Measurements from ENCODE around the gene UHRF1. TPM values are rescaled to one million over a fixed set of nuclear protein-coding genes. Genes with fewer than 3 reads are reported as not detected.

UHRF1 gene
- 10 to 100 TPM in 3 of 4 donors, 1 to 10 TPM in 1; 3.4 to 21.7 (median 11.5) TPM for total RNA-seq

DNA sequence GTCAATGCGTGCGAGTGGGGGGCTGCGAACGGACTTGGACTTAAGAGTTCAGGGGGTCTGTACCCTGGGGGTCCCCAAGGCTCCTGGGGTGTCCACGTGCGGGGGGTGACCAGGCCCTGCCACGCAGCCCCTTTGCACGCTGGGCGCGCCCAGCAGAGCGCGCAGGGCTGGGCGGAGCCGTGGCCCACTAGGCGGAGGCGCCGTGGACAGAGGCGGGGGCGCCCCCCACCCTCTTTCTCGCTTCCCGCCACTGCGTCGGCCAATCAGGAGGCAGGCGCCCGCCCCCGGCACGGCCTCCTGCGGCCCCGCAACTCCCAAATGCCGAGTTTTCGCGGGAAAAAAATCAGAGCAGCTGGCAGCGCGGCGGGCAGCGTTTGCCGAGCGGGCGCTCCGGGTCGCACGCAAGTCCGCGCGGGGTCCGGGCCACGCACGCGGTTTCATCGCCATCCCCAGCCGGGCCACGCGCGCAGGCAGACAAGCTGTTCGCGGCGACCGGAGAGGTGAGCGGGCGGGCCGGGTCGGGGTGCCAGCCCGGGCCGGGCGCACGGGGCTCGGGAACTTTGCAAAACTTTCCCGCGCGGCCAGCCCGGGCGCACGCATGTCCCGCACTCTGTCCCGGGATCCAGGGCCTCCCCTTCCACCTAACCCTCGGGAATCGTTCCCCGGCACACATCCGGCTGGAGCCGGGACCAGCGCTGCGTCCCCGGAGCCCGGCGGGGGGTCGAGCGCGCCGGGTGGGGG lies at the start of gene UHRF1:
Gene UHRF1 (plus strand): TSS at position 346 of the 741 bp plus-strand sequence. CDS start 1,385 bp downstream, outside the sequence.
- peaks cover 0 to 13% (median 3%) of the 10 kb centered on the region in 4 donors for H3K27me3 ChIP-seq
- intact Hi-C loops (cut with DNase I): no loop called here
- H3K9me3 ChIP-seq: no peaks in the 10 kb centered on the region
- peak within 1 kb of the TSS; percentile 62 to 81 (median 76) for H3K27ac ChIP-seq
- no CpG with 5 or more reads among the region's 89 CpGs for WGBS, 2 donors
- no peaks in the 10 kb centered on the region for H3K36me3 ChIP-seq
- peaks cover 28 to 53% (median 32%) of the 10 kb centered on the region in 3 donors for H3K4me1 ChIP-seq
- no peak for DNase-seq
- peak in 1 of 4 donors; percentile 8 for TF ChIP-seq POLR2A (IDR thresholded peaks at IDR 0.05)
- TF ChIP-seq, protein P1, sequence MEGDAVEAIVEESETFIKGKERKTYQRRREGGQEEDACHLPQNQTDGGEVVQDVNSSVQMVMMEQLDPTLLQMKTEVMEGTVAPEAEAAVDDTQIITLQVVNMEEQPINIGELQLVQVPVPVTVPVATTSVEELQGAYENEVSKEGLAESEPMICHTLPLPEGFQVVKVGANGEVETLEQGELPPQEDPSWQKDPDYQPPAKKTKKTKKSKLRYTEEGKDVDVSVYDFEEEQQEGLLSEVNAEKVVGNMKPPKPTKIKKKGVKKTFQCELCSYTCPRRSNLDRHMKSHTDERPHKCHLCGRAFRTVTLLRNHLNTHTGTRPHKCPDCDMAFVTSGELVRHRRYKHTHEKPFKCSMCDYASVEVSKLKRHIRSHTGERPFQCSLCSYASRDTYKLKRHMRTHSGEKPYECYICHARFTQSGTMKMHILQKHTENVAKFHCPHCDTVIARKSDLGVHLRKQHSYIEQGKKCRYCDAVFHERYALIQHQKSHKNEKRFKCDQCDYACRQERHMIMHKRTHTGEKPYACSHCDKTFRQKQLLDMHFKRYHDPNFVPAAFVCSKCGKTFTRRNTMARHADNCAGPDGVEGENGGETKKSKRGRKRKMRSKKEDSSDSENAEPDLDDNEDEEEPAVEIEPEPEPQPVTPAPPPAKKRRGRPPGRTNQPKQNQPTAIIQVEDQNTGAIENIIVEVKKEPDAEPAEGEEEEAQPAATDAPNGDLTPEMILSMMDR (IDR thresholded peaks at IDR 0.05): no peak
- peak within 1 kb of the TSS; percentile 61 to 87 (median 70) for H3K4me3 ChIP-seq

DNA sequence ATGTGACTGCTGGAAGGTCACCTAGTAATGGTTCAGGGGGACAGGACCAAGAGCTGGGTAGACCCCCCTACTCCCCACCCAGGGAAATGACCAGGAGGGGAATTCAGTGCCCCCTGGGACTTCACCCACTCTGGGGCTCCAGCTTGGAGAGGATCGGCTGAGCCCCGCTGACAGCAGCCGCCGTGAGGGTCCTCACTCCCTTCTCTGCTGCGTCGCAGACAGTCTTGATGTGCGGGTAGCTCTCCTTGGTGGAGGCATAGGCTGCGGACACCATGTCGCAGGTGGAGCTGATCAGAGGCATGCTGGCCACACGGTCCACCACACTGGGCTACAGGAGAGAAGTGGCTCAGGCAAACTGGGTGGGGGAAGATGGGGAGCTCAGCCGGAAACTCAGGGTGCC lies 49.6 kb upstream of the UHRF1 start:
- Histone ChIP-seq H3K27me3 (no peaks in the 10 kb centered on the region), H3K36me3 (peaks cover 14 to 85% (median 49%) of the 10 kb centered on the region in 3 donors), H3K4me1 (peaks cover 4 to 23% (median 5%) of the 10 kb centered on the region in 3 donors), H3K4me3 (no peak overlapping the region), H3K27ac (no peak overlapping the region), H3K9me3 (no peaks in the 10 kb centered on the region)
- TF ChIP-seq POLR2A (IDR thresholded peaks at IDR 0.05): no peak
- TF ChIP-seq, protein P1 (IDR thresholded peaks at IDR 0.05): no peak
- 88 to 100% methylated on average over 2 of the region's 11 CpGs for WGBS, 2 donors
- DNase-seq: no peak
- intact Hi-C loops (cut with DNase I): no loop called here

DNA sequence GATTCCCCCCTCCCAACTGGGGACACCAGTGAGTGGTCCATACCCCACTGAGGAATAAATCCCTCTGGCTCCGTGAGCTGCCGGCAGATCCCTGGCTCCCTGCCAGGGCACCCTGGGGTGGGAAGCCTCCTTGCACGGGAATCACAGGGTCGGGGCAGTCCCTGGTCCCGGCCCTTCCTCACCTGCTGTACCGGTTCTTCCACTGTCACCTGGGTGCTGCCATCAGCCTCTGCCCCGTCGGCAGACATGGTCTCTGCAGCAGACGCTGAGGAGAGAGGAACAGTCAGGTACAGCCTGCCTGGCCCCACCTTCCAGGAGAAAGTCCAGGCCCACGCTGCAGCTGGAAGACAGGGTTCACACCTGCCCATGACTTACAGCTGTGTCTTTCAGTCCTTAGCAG lies 48.2 kb upstream of the UHRF1 start:
- 41 to 46% methylated on average over 5 to 10 of the region's 10 CpGs for WGBS, 2 donors
- H3K27me3 ChIP-seq: no peaks in the 10 kb centered on the region
- no peak for TF ChIP-seq POLR2A (IDR thresholded peaks at IDR 0.05)
- TF ChIP-seq, protein P1 (IDR thresholded peaks at IDR 0.05): no peak
- H3K27ac ChIP-seq: peak overlapping the region in 3 of 4 donors; percentile 7 to 58 (median 54)
- peaks cover 14 to 71% (median 39%) of the 10 kb centered on the region in 3 donors for H3K36me3 ChIP-seq
- H3K4me3 ChIP-seq: no peak overlapping the region
- DNase-seq: no peak
- H3K4me1 ChIP-seq: peaks cover 4 to 37% (median 10%) of the 10 kb centered on the region in 3 donors
- intact Hi-C loops (cut with DNase I): no loop called here
- no peaks in the 10 kb centered on the region for H3K9me3 ChIP-seq

DNA sequence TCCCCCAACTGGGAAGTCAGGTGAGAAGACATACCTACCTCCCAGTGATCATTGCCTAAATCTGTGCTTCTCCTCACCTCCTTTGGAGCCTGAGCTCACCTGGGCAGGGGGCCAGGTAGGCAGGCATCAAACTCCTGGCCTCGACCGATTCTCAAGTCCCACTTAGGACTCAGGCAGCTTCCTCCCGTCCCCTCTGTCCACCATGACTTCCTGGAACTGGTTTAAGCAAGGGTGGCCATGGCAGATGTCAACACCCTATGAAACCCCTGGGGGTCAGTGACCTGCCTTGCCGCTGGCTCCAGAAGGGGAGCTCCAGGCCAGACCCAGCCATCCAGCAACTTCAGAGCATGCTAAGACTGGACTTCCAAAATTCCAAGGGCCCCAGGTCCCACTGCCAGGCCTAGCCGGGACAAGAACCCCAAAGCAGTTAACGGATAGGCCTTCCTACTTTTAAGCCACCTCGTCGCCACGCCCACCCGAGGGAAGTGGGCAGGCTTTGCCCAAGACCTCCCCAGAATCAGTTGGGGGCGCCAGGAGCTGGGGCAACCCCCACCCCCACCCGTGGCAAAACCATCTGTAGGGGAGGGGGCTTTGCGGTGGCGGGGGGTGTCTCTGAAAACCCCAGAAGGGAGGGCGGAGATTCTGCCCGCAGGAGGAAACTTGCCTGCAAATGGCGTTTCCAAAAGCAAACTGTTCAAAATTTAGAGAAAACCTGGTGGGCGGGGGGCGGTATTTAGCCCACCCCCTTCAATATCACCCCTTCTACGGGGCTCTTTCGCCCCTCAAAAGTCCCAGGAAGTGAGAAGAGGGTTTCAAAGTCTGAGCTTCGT lies 42.5 kb upstream of the UHRF1 start:
- Histone ChIP-seq H3K36me3 (peaks cover 0 to 14% (median 8%) of the 10 kb centered on the region in 3 donors), H3K27ac (peak overlapping the region; percentile 90 to 98 (median 94)), H3K4me1 (peaks cover 16 to 58% (median 20%) of the 10 kb centered on the region in 3 donors), H3K27me3 (no peaks in the 10 kb centered on the region), H3K4me3 (peak overlapping the region; percentile 61 to 88 (median 75)), H3K9me3 (no peaks in the 10 kb centered on the region)
- WGBS, 2 donors: 0 to 3% methylated on average over 6 to 12 of the region's 22 CpGs
- TF ChIP-seq, protein P1 (IDR thresholded peaks at IDR 0.05): no peak
- TF ChIP-seq POLR2A (IDR thresholded peaks at IDR 0.05): peak in 1 of 4 donors; percentile 5
- intact Hi-C loops (cut with DNase I): no loop called here
- DNase-seq: no peak

Data from esophagus squamous epithelium (tissue), 5 donors.